SU-DHL-6 (cell line): ENCODE data around the gene CALM3.

Experiments
- H2AFZ ChIP-seq: fragments of 200-600 bp; sonication (generic); 2 replicates; pipeline ENCODE4 v1.6.1; 2014; ENCODE audit warnings: low read depth, mild to moderate bottlenecking, moderate library complexity, mixed read lengths, antibody characterized with exemption, low read length; ENCODE audit not compliant: severe bottlenecking
- H3F3A ChIP-seq: fragments of 200-600 bp; shearing (Covaris generic); 2 replicates; pipeline ENCODE4 v1.6.0; 2016; ENCODE audit warnings: antibody characterized with exemption, mild to moderate bottlenecking; ENCODE audit not compliant: insufficient read depth
- H3K27ac ChIP-seq: fragments of 200-600 bp; sonication (generic); 2 replicates; pipeline ENCODE4 v1.5.1; 2016; ENCODE audit warnings: low read depth, mild to moderate bottlenecking, low read length, moderate library complexity, mixed read lengths
- H3K27me3 ChIP-seq: fragments of 200-600 bp; sonication (generic), shearing (Covaris generic); 2 replicates; pipeline ENCODE4 v1.6.0; 2014; ENCODE audit warnings: mild to moderate bottlenecking, low read length
- H3K36me3 ChIP-seq: fragments of 200-600 bp; sonication (generic); 2 replicates; pipeline ENCODE4 v1.6.1; 2014; ENCODE audit warnings: mild to moderate bottlenecking, low read length, mixed read lengths
- H3K4me2 ChIP-seq: fragments of 300-600, 200-600 bp; shearing (Covaris generic), sonication (generic); 2 replicates; pipeline ENCODE4 v1.6.0; 2014; ENCODE audit warnings: low read length, low read depth, mild to moderate bottlenecking; ENCODE audit not compliant: poor library complexity, severe bottlenecking
- H3K4me3 ChIP-seq: fragments of 200-600 bp; sonication (generic); 2 replicates; pipeline ENCODE4 v1.5.1; 2014; ENCODE audit warnings: antibody characterized with exemption, low read length, mild to moderate bottlenecking, mixed read lengths; ENCODE audit not compliant: insufficient read depth, poor library complexity, severe bottlenecking
- H3K79me2 ChIP-seq: fragments of 200-600 bp; sonication (generic); 2 replicates; pipeline ENCODE4 v1.6.1; 2014; ENCODE audit warnings: mild to moderate bottlenecking, low read length, moderate library complexity; ENCODE audit not compliant: insufficient read depth
- H3K9ac ChIP-seq: fragments of 200-600 bp; sonication (generic); 2 replicates; pipeline ENCODE4 v1.7.0; 2014; ENCODE audit warnings: mild to moderate bottlenecking, low read length
- H3K9me2 ChIP-seq: fragments of 200-600 bp; sonication (generic); replicated peaks from 2 replicates; pipeline ENCODE4 v1.6.1; 2014; ENCODE audit warnings: low read length; ENCODE audit not compliant: insufficient read depth
- H3K9me3 ChIP-seq: fragments of 200-600 bp; sonication (generic); 2 replicates; pipeline ENCODE4 v1.6.1; 2014; ENCODE audit warnings: low read length, mixed read lengths; ENCODE audit not compliant: insufficient read depth
- H4K20me1 ChIP-seq: fragments of 200-600 bp; sonication (generic); 2 replicates; pipeline ENCODE4 v1.6.1; 2014; ENCODE audit warnings: low read depth, mild to moderate bottlenecking, antibody characterized with exemption, low read length, moderate library complexity, mixed read lengths
- CTCF ChIP-seq: fragments of 200-600 bp; sonication (generic); IDR thresholded peaks from one replicate; pipeline ENCODE4 v1.5.1; 2017; ENCODE audit warnings: antibody characterized with exemption, mild to moderate bottlenecking, low read length, moderate library complexity; ENCODE audit not compliant: insufficient read depth, poor library complexity, severe bottlenecking
- EZH2phosphoT487 ChIP-seq: fragments of 200-600 bp; sonication (generic), shearing (Covaris generic); conservative IDR thresholded peaks from 2 replicates; pipeline ENCODE4 v1.6.1; 2018; ENCODE audit warnings: mild to moderate bottlenecking, antibody characterized with exemption, low read length, moderate library complexity, mixed read lengths

CALM3 gene

GRCh38 chr19:46598372-46598917 lies 2.7 kb upstream of the CALM3 start:
- Histone ChIP-seq H3K36me3 (no peaks in the 10 kb centered on the region), H3K4me2 (no peak overlapping the region), H3K9ac (no peak overlapping the region), H2AFZ (no peak overlapping the region), H3K27me3 (no peaks in the 10 kb centered on the region), H3K9me2 (no peaks in the 10 kb centered on the region), H3K4me3 (no peak overlapping the region), H3K27ac (no peak overlapping the region), H3F3A (peaks cover 6% of the 10 kb centered on the region), H3K9me3 (no peaks in the 10 kb centered on the region), H4K20me1 (no peaks in the 10 kb centered on the region), H3K79me2 (peaks cover 22% of the 10 kb centered on the region)
- TF ChIP-seq CTCF (no peak), EZH2phosphoT487 (no peak)

GRCh38 chr19:46599716-46600373 lies 1.3 kb upstream of the CALM3 start:
- Histone ChIP-seq H4K20me1 (no peaks in the 10 kb centered on the region), H3K4me3 (peak overlapping the region; percentile 100), H3K79me2 (peaks cover 36% of the 10 kb centered on the region), H3K9me3 (no peaks in the 10 kb centered on the region), H3K27me3 (no peaks in the 10 kb centered on the region), H3K36me3 (no peaks in the 10 kb centered on the region), H3K4me2 (peak overlapping the region; percentile 57), H3K27ac (no peak overlapping the region), H3F3A (peaks cover 6% of the 10 kb centered on the region), H3K9me2 (no peaks in the 10 kb centered on the region), H2AFZ (peak overlapping the region; percentile 94), H3K9ac (peak overlapping the region; percentile 98)
- TF ChIP-seq CTCF: no peak

DNA sequence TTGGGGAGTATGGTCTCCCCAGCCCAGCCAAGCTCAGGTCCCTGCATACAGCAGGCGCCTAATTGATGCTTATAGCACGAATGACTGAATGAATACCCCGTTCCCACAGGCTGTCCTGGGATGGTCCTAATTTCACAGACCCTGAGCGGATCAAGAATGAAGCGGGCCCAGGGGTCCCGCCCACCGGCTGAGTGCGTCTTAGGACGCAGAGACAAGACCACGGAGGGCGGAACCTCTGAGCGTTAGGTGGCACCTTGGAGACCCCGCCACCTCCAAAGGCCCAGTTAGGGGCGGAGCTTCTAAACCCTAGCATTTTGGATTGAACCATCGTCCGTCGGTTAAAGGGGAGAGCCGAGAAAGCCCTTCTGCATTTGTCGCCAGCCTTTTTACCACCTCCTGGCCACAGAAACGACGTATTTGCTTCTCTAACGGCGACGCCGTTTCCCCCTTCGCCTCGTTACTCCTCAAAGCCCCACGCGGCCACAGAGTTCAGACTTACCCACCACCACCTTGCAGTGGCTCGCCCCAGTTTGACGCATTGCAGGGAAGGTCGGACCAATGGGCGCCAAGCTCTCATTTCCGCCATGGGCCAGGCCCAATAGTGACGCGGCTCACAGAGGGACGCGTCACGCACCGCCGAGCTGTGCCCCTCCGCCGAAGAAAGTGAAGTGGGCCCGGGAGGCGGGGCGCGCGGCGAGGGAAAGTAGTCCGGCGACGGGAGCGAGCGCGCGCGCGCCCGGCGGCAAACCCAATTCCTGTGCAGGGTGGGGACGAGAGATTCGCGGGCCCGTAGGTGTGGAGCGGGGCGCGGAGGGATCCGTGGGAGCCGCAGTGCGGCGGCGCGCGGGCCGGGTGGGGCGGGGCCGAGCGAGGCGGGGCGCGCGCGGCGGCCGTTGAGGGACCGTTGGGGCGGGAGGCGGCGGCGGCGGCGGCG lies 479 bp upstream of the CALM3 start:
- Histone ChIP-seq H3K9ac (peak overlapping the region; percentile 98), H2AFZ (peak overlapping the region; percentile 94), H3K36me3 (no peaks in the 10 kb centered on the region), H4K20me1 (no peaks in the 10 kb centered on the region), H3K9me3 (no peaks in the 10 kb centered on the region), H3K4me3 (peak overlapping the region; percentile 100), H3K27ac (peak overlapping the region; percentile 93), H3K9me2 (no peaks in the 10 kb centered on the region), H3F3A (peaks cover 6% of the 10 kb centered on the region), H3K79me2 (peaks cover 44% of the 10 kb centered on the region), H3K4me2 (peak overlapping the region; percentile 93), H3K27me3 (no peaks in the 10 kb centered on the region)
- TF ChIP-seq EZH2phosphoT487 (no peak), CTCF (no peak)
